GM12892 (cell line): Measurements from ENCODE around the gene EXOC6.

Experiments
- DNase-seq: peaks from one replicate; pipeline ENCODE4 v3.0.0; 2011; ENCODE audit not compliant: insufficient read length
- FAIRE-seq: peaks from 2 replicates; lab custom pipeline; 2011; peaks lifted over from hg19 to GRCh38; lab: Jason Lieb, UNC
- POLR2A ChIP-seq: IDR thresholded peaks from 2 replicates; pipeline ENCODE4 v1.6.1; 2011; ENCODE audit warnings: low read depth, low read length, control low read depth
- POLR2AphosphoS5 ChIP-seq: IDR thresholded peaks from 2 replicates; pipeline ENCODE4 v1.6.1; 2011; ENCODE audit warnings: low read depth, low read length, control low read depth
- TAF1 ChIP-seq: IDR thresholded peaks from 2 replicates; pipeline ENCODE4 v1.6.1; 2011; ENCODE audit warnings: low read depth, mild to moderate bottlenecking, control low read depth, low read length, borderline replicate concordance

EXOC6 gene

DNA sequence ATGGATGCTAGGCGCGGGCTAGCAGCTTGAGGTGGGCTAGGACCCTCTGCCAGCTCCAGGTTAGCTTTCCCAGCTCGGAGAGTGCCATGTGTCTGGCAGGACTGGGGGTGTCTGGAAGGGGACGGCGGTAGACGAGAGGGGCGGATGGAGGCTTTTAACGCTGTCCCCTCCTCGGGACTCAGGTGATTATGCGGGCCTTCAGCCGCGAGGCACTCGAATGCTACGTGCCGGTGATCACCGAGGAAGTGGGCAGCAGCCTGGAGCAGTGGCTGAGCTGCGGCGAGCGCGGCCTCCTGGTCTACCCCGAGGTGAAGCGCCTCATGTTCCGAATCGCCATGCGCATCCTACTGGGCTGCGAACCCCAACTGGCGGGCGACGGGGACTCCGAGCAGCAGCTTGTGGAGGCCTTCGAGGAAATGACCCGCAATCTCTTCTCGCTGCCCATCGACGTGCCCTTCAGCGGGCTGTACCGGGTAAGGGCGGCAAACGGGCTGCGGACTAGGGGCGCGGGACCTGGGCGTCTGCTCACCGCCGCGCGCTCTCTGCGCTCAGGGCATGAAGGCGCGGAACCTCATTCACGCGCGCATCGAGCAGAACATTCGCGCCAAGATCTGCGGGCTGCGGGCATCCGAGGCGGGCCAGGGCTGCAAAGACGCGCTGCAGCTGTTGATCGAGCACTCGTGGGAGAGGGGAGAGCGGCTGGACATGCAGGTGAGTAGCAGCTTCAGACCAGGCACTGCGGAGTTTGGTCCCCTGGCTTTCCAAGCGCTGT lies 226.5 kb downstream of the EXOC6 start:
- TF ChIP-seq POLR2AphosphoS5 = no peak
- no peak for TF ChIP-seq TAF1
- TF ChIP-seq POLR2A = no peak

DNA sequence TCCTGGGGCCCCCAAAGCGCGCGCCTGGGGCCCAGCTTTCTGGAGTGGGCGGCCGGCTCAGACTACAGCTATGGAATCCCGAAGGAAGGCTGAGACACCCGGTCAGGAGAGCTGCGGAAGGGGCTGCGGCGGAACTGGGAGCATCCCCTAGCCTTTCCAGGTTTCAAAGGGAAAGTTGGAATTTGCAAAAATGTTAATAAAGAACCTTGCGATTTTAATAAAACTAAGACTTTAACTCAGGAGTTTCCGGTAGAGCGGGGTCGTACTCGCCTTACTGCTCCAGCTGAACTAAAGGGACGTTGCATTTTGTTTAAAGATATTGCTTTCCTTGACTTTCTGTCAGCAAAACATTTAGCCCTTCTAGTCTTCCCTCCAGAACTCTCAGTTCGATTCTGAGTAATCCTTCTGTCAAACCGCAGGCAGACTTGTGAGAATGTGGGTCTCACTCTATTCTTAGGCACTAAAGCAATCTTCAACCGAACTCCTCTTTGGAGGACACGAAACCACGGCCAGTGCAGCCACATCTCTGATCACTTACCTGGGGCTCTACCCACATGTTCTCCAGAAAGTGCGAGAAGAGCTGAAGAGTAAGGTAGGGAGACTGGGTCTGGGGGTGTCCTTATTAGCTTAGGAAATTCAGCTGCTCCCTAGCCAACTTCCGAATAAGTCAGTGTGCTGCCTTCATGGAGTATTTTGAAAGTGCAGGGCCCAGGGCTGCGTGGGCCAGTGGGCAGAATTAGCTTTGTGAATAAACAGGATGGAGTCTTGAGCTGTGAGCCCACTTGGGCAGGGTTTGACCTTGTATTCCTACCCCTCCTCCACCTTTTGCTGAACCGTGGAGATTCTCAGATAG lies 227.3 kb downstream of the EXOC6 start:
- DNase-seq (no peak), FAIRE-seq (peak; percentile 44)
- TF ChIP-seq POLR2A (no peak), TAF1 (no peak), POLR2AphosphoS5 (no peak)

More for the DNA sequence above, 226.5 kb downstream of the EXOC6 start:
- FAIRE-seq (no peak), DNase-seq (no peak)

- no peak for FAIRE-seq
- DNase-seq = no peak
- TF ChIP-seq POLR2A (no peak), POLR2AphosphoS5 (no peak), TAF1 (no peak)
Measured at GRCh38 chr10:93076871-93077270, 228.6 kb downstream of the EXOC6 start.

DNA sequence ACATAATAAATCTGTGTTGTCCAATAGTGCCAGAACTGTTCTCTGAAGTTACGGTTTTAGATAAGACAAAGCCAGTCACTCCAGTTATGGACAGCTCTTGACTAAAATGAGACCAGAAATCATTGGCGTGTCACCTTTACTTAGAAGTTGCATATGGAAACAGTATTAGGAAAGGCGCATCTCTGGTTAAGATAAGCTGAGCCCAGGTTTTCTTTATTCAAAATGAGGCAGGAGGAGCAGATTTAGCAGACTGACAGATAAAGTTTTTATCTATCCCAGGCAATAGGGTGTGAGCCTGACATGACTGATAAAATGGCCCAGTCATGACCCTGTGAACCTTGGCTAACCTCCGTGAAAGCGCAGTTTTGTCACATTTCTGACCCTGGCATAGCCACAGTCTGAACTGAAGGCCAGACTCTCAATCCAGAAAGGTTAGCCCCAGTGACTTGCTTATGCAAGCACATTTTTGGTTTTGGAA lies 229.6 kb downstream of the EXOC6 start:
- no peak for DNase-seq
- no peak for FAIRE-seq

DNA sequence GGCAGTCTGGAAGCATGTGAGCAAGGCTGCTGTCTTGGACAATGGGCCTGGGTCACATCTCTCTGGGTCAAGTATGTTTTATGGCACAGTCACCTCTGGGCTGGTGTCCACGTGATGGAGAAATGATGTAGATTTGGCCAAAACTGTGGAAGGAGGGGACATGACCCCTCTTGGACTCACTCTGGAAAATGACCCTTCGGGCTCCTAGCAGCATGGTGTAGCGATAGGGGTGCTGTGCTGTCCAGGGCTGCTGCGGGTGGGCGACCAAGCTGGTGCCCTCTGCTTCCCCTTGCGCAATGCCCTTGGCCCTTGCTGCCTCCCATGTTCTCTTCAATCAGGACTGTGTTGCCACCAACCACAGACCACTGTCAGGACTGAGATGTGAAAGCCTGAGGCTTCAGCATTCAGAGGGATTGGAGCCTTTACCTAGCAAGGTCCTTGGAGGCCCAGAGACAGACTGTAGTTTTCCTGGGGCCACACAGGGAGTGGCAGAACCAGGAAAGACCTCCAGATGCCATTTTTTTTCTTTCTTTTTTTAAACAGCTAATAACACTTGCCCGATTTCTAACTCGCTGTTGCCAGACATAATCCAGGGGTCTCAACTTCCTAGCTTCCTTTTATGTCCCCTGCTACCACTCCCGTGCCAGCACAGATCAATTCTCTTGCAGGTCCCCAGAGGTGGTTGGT lies 231.5 kb downstream of the EXOC6 start:
- FAIRE-seq = no peak
- TF ChIP-seq POLR2AphosphoS5 (no peak), TAF1 (no peak), POLR2A (no peak)
- no peak for DNase-seq

More for the DNA sequence above, 229.6 kb downstream of the EXOC6 start:
- TF ChIP-seq POLR2A (no peak), TAF1 (no peak), POLR2AphosphoS5 (no peak)

GRCh38 chr10:93080350-93081046 lies 232.2 kb downstream of the EXOC6 start:
- FAIRE-seq (peak; percentile 54), DNase-seq (peak; percentile 70)
- no peak for TF ChIP-seq POLR2A
- no peak for TF ChIP-seq POLR2AphosphoS5
- no peak for TF ChIP-seq TAF1

DNA sequence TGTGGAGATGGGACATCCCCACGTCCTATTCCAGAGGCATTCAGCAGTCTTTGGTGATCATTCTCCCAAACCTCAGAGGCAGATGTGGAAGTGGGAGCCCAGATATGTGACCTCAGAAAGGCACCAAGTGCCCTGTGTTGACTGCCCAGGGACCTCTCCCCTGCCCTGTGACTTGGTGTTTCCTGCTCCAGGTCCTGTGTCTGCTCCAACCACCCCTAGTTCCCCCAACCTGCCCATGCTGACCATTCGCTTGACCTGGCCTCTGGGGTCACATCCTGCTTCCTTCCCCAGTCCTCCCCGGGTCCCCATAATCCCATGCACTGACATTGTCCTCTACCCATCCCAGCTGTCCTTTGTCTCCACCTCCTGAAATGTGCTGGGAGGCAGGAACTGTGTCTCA lies 233.0 kb downstream of the EXOC6 start:
- DNase-seq (no peak), FAIRE-seq (no peak)
- TF ChIP-seq POLR2AphosphoS5 (no peak), POLR2A (no peak), TAF1 (no peak)

GRCh38 chr10:93081834-93082233 lies 233.5 kb downstream of the EXOC6 start:
- DNase-seq (no peak), FAIRE-seq (no peak)
- TF ChIP-seq POLR2A (no peak), TAF1 (no peak), POLR2AphosphoS5 (no peak)

DNA sequence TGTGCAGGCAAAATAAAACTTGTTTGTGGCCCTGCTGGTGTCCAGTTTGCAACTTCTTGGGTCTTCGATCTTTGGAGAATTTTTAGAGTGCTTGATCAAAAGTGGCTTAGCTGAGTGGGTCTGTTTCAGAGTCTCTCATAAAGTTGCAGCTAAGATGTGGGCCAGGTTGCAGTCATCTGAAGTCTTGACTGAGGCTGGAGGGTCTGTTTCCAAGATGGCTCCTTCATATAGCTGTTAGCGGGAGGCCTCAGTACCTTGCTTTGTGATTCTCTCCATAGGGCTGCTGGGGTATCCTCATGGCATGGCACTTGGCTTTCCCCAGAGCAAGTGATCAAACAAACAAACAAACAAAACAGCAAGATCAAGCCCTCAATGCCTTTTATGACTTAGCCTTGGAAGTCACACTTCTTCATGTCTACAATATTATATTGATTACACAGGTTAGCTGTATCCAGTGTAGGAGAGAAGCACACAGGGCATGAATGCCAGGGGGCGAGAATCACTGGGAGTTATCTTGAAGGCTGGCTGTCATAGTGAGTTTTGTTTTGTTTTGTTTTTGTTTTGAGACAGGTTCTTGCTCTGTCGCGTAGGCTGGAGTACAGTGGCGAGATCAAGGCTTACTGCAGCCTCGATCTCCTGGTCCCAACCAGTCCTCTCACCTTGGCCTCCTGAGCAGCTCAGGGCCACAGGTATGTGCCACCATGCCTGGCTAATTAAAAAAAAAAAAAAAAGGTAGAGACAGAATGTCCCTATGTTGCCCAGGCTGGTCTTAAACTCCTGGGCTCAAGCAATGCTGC lies 235.6 kb downstream of the EXOC6 start:
- DNase-seq = no peak
- no peak for TF ChIP-seq POLR2AphosphoS5
- FAIRE-seq = no peak

GRCh38 chr10:93085272-93085859 lies 237.0 kb downstream of the EXOC6 start:
- TF ChIP-seq POLR2AphosphoS5 (no peak), TAF1 (no peak), POLR2A (no peak)
- DNase-seq = no peak
- FAIRE-seq = no peak
